ENCODE measurements around the gene ABHD12.
"Not testable (repeated sequence)": the region's sequence is repeated elsewhere in the genome, so short reads cannot be mapped to it uniquely, and the experiment has no call there.

ABHD12 gene

DNA sequence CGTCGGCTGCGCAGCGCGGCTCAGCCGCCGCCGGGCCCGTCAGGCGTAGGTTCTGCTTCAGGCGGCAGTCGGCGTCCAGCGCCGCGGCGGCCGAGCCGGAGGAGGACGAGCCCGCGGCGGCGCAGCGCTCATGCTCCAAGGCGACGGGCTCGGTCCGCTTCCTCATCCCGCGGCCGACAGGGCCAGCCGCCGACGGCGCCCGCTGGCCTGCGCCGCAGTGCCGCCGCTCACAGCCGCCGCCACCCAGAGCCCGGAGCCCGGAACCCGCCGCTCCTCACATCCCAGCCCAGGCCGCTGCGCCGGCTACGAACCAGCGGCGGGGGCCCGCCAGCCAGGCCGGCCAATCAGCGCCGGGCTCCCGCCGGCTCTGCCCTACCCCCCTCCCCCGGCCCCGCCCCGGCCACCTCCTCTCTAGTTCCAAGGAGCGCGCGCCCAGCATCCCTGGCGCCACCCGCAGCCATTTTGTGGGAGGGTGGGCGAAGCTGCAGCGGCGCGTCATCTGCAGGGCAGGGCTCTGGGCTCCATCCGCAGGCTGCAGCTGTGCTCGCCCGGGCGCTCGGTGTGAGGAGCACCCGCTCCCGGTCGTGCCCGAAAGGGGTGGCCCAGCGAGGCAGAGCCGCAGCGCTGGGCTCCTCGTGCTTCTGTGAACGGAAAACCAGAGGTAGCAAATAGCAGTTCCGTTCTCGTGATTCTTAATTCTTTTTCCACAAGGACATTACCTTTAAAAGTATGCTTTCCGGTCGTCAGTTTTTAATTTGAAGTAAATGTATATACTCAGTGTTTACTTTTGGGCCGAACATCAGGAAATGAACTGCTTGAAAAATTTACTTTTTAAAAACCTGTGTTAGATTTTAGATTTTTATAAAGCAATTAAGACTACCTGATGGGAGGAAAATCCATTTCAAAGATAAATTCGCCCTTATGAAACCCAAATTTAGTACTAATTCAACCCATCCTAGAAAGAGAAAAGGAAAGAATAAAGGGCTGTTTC is at the start of gene ABHD12:
Gene ABHD12 (minus strand): TSS at position 298 of the 991 bp plus-strand sequence. CDS start 132 bp downstream, at position 166.
- peak; percentile 17 for FAIRE-seq

DNA sequence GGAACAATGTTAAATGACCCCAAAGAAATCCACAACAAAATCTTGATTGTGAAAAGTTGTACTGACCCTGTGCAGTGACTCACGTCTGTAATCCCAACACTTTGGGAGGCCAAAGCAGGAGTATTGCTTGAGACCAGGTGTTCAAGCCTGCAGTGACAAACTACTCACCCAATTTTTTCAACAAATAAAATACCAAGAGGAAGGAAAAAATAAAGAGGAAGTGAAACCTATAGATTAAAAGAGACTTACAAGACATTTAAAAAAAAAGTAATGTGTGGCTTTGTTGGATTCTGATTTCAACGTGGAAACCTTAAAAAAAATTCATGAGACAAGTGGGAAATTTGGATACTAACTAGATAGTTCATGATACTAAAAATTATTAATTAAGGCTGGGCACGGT is 48.7 kb upstream of the ABHD12 start:
- FAIRE-seq = no peak

DNA sequence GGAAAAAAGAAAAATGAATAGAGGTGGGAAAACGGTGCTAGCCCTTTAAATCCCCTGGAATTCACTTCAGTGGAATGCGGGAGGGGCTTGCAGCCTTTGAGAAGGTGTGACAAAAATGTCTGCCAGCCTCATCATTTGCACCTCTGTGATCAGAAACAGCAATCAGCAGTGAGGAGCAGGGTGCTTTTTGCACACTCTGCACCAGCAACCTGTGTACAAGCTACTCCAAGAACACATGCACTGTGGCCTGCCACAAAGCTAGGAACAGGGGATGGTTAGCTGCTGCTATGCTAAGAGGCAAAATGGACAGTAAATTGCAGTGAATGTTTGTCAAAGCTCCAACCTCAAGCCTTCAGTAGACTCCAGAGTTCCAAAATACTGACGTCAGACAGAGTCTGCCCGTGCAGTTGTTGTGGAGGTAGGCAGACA is 46.5 kb upstream of the ABHD12 start:
- no peak for FAIRE-seq

DNA sequence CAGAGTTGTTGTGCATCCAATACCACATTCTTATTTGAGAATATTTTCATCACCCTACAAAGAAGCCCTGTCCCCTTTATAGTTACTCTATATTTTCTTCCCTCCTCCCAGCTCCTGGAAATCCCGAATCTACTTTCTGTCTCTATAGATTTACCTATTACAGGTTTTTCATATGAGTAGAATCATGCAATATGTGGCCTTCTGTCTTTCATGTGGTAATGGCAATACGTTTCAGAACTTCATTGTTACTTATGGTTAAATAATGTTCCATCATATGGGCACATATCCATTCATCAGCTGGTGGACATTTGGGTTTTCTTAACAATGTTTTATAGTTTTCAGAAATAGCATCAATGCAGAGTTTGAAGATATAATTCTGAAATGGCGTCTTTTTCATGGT is 33.9 kb upstream of the ABHD12 start:
- FAIRE-seq = no peak

DNA sequence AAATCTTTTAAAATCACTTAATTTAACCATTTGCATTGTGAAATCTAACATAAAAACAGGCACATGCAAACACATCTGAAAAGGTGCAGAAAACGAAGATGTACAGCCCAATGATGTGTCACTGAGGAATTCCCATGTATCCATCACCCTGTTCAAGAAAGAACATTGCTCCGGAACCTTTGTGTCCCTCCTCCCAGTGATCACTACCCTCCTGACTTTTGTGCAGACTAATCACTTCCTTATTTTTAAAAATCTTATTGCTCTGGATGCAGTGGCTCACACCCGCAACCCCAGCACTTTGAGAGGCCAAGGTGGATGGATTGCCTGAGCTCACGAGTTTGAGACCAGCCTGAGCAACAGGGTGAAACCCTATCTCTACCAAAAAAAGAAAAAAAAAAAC is 31.4 kb upstream of the ABHD12 start:
- no peak for FAIRE-seq

DNA sequence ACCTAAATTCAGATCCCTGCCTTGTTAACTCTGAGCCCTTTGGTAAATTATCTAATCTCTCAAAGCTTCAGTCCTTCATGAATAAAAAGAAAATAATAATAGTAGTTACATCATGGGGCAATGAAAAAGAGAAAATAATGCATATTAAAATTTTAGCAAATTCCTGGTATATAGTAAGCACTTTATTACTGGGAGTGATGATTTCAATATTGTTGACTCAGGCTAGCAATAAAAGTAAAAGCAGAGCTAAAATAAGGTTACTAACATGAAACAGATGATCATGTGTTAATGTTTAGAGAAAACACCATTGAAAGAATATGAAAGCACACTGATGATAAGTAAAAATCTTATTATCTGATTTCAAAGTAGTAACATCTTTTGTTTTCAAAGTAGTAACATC is 30.5 kb upstream of the ABHD12 start:
- no peak for FAIRE-seq

DNA sequence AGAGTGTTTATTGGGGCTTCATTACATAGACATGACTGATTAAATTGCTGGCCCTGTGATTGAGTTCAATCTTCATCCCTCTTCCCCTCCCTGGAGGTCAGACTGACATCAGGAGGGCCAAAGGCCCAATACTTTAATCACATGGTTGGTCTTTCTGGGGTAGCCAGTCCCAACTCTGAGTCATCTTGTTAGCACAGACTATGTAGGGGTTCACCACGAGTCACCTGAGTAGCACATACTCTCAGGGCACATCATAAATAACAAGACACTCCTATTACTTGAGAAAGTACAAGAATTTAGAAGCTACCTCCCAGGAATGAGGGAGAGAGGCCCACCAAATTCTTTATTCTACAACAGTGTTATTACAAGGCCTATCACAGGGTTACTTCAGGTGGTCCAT is 28.1 kb upstream of the ABHD12 start:
- FAIRE-seq = no peak

DNA sequence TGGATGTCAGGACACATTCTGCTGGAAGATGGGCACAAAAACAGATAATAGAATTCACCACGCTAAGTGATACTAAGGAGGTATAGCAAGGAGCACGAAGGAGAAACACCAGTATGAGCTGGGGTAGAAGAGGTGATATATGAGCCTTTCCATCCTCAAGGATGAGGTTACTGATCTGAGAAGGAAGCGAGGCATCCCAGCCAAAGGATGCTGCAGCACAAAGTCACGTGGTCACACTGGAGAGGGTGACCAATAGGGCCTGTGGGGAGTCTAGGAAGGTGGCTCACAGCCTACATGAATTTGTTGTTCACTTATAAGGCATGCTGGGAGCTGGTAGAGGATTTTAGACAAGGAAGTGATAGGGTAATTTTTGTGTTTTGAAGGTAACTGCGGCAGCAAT is 18.3 kb upstream of the ABHD12 start:
- FAIRE-seq = no peak

DNA sequence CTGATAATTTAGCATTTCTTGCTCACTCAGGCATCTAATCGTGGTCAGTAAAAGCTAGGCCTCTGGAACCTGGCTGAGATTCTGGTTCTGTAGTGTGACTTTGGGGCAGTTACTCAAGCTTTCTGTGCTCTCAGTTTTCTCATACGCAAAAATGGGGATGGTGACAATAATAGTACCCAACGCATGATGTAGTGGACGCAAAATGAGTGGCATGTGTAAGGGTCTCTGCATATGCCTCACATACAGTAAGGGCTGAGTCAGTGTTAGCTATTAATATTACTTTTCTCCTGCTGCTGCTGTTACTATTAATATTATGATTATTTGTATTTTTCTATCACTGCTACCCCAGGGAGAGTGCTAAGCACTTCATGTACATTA is 17.5 kb upstream of the ABHD12 start:
- no peak for FAIRE-seq

DNA sequence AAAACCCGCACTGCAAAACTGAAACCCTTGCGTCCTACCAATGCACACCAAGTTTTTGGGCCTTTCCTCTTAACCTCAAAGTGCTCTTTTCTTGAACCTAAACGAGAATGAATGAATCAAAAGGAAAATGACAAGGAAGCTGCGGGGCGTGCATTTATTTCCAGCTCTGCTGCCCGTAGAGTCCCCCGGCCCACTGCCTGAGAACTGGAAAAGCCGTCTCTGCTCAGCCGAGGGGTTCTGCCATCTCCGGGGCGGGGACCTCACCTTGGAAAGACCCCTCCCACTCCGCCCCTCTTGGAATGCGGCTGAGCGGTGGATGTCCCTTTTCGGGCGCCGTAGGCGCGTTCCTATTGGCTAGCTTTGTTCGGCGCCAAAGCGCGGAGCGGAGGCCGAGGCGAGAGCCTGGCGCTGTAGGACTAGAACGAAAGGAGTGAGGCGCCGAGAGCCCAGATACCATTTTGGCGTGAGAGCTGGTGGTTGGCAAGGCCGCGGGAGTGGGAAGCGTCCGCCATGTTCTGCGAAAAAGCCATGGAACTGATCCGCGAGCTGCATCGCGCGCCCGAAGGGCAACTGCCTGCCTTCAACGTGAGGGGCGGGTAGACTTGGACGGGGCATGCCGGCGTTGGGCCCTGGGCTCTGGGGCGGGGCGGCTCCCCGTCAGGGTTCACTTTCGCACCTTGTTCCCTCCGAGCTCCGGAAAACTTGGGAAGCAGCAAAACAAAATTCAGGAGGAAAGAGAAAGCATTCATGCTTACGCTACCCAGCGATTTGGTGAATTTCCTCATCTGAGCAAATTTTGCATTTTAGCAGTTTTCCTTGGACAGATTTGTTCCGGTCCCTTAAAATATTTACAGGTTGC is 16.9 kb upstream of the ABHD12 start, which contains the start of gene GINS1:
Gene GINS1 (plus strand): TSS at position 363 of the 859 bp plus-strand sequence. CDS start 148 bp downstream, at position 511.
- peak; percentile 94 for FAIRE-seq

DNA sequence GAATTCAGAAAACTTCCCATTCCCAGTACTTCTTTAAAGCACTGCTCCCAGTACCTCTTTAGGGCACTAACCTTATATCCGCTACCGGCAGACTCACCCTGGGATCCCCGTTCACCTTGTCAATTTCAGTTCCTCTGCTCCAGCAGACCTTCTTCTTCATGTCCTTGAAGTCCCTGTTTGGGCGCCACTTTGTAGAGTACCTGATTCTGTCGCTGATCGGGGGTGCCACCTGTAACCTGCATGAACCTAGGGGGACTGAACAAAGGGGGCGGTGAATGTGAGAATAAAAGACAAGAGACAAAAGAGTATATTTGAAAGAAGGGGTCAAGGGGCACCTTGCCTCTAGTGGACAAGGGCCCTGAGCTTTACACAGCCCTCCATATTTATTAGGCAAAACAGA is 11.9 kb upstream of the ABHD12 start:
- no peak for FAIRE-seq

DNA sequence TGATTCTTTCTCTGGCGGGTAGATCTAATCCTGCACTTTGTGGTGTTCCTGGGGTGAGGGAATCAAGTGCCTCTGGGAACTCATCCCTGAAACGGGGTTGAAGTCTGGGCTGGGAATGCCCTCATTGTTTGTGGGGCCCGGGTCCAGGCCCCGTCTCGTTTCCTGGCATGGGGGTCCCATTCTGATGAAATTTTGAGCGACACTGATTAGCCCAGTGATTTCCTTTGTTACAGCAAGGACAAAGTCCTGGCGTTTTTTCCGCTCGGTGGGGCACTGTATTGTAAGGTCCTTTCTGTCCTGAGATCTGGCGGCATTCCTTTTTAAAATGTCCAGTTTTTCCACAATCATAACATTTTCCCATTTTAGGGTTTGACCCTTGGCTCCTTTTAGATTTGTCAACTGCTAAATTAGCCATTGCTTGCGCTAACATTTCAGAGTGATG is 9.7 kb upstream of the ABHD12 start:
- not testable (repeated sequence) for FAIRE-seq

DNA sequence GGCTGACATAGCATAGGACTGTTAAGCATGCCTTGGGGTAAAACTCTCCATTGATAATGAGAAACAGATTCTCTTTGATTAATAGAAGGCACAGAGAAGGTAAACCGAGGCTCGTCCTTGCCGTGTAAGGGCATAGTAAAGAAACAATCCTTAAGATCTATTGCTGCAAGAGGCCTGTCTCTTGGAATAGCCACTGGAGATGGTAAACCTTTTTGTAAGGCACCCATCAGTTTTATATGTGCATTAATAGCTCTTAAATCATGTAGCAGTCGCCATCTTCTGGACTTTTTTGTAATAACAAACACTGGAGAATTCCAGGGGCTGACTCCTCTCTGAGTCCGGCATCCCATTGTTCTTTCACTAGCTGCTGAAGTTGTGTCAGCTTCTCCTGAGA is 8.4 kb upstream of the ABHD12 start:
- peak; percentile 89 for FAIRE-seq

DNA sequence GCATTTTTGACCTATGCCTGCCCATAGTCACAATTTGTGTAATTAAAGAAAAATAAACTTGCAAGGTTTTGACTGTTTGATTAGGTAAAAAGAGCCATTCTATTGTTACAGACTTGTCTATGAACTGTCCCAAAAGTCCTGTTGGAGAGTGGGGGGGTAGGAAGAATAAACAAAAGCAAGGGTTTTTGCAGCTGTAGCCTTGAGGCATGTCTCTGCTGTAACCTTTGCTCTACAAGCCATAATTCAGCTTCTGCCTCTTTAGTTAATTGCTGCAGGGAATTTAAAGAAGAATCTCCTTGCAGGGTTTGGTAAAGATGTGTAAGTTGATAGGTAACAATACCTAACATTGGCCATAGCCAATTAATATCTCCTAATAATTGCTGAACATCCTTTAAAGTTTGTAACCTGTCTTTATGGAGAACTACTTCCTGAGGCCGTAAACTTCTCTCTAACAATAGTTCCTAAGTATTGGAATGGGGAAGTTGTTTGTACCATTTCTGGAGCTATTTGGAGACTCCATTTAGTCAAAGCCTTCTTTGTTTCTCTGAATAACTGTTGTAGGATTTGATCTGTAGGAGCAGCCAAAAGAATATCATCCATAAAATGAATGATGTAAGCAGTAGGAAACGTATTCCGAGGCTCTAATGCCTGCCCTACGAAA is 7.9 kb upstream of the ABHD12 start:
- no peak for FAIRE-seq

DNA sequence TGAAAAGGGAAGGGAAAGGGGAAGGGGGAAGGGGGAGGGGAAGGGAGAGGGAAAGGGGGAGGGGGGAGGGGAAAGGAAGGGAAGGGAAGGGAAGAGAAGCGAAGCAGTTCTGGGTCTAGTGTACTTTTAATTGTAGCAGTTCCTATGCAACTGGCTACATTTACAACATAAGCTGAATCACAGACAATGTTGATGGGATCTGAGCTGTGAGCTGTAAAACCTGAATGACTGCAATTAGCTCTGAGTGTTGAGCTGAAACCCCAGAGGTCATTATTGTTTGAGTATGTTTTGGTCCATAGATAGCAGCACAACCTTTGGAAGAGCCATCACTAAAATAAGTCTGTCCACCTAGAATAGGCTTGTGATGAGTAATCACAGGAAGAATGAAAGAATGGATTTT is 7.2 kb upstream of the ABHD12 start:
- FAIRE-seq = no peak

DNA sequence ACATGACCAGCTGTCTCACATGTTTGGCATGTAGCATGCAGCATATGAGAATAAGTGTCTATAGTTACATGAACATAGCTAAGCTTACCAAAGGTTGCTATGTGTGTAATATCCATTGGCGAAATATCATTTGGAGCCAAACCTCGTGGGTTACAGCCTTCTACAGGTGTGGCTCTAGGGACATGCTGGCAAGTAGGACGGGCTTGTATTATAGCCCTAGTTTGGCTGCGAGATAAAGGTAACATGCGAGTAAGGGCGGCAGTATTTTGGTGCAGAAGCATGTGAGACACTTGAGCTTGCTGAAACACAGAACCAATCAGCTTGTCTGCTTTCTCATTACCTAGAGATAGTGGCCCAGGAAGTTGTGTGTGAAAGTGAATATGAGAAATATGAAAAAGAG is 6.5 kb upstream of the ABHD12 start:
- FAIRE-seq = no peak

DNA sequence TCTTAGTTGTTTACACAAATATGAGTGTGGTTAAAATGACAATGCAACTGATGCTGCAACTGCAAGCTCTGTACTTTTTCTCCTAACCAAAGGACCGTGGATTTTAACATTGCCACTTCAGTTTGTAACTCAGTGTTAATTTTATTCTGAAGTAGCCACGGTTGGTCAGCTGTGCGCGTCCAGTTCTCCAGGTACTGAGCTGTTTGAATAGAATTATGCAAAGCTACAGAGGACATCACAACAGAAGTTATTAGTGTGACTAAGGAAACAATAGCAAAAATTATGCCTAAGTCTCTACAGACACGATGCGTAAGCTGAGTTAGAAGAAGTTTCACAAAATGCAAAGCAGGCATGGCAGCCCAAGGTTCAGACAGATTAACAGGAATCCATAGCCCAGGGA is 4.4 kb upstream of the ABHD12 start:
- FAIRE-seq = no peak

DNA sequence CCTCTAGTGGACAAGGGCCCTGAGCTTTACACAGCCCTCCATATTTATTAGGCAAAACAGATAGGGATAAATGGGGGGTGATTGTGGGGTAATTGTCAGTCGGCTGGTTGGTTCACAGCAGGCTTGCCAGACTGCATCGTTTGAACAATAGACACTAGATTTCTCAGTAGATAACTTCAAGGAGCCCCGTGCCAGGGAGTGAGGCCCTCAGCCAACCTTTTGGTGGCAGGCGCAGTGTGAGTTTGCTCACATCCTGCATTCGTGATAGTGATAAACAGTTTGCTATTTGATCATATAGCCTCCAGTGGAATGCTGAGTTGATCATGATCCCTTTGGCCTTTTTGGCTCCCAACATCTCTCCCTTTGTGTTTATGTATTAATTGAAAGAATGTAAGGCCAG is 3.6 kb upstream of the ABHD12 start:
- no peak for FAIRE-seq

DNA sequence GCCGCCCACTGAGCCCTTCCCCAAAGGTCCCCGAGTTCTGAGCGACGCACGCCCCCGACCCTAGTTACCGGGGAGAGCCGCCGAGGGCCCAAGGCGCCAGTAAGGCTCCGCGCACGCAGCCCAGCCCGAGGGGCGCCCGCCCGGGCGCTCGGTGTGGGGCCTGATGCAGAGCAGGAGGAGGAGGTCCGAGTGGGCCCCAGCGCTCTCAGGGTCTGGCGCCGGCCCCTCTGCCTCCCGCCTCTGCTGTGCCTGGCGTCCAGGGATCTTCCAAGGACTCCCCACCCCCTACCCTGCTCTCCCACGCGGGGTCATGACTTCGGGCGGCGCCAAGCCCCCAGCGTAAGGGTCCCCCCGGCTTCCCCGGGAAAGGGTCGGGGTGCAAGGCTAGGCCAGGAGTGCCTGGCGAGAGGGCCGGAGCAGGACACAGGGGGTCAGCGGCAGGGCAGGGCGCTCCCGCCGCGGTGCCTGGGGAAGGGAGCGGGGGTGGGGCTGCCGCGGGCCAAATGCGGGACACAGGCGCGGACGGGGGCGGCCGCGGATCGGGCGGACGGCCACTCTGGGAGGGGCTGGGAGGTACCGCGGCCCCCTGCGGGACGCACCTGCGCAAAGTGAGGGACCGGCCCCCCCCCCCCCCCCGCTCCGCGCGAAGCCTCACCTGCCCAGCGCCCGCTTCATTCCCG is 637 bp downstream of the ABHD12 start:
- FAIRE-seq = no peak

DNA sequence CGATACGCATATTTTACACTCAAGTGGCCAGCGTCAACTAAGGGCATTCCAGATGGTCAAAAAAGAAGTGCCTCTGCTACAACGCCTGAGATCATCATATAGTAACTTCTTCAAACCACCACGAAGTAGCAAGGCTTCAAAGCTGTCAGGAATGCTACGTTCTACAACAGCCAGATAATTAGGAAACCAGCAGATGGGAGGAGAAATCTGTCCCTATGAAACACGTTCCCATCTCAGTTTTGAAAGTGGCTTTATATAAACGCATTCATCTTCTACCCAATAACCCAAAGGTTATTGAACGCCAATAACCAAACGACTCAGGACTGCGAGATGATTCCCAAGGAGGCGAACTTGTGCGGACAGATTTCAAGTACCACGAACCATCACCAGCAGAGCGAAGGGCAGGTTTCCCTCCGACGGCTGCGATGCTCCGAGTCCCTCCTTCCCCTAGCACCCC is 1.2 kb downstream of the ABHD12 start:
- FAIRE-seq = no peak

DNA sequence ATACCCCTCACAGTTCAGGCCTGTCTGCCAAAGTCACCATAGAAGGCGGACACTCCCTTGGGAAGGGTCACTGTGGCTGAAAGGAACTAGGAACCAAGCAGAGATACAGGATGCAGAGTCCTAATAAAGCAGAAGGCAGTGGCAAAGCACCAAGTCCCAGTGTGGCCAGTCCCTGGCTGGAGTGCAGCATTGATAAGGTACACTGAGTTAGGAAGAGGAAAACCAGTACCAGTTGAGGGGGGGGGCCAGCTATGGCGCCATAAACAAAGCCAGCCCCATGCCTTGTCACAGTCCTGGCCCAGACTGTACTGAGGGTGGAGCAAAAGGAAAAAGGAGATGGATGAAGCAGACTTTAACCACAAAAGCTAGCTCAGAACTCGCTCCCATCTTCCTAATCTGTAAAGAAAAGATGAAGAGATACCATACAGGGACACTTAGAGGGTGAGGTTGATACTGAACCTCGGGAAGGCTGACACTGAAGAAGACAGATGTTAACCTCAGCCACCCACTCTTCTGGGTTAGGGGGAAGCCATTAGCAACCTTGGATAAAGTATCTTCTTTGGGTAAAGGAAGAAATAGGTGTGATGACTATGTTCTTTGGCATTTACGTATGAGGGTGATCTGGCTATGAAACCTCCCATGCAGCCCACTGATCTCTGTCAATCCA is 7.8 kb downstream of the ABHD12 start:
- no peak for FAIRE-seq
